RWPE1 (cell line): Measurements from ENCODE around the gene LPAR2.

Source experiments
- CTCF ChIA-PET: fragments of 350-600 bp; sonication (Branson Sonifier 250); formaldehyde crosslinking; extraction: SDS; loops from one replicate; lab custom pipeline; 2021; lab: Yijun Ruan, JAX
- POLR2A ChIA-PET: fragments of 400-600 bp; formaldehyde crosslinking; extraction: SDS; loops from one replicate; lab custom pipeline; 2020; ENCODE audit warnings: antibody characterized with exemption; ENCODE audit not compliant: low non-redundant PET; lab: Yijun Ruan, JAX
- DNase-seq: peaks from one replicate; pipeline ENCODE4 v3.0.0; 2012; ENCODE audit warnings: low spot score
- H3K27ac ChIP-seq: fragments of 450-650 bp; 2 replicates; pipeline ENCODE4 v1.5.1; 2017
- CTCF ChIP-seq: fragments of 450-650 bp; conservative IDR thresholded peaks from 2 replicates; pipeline ENCODE4 v1.5.1; 2017; ENCODE audit warnings: low read depth, mild to moderate bottlenecking

The LPAR2 gene

GRCh38 chr19:19661141-19661674 lies 33.2 kb upstream of the LPAR2 start:
- DNase-seq, result no peak
- ChIA-PET CTCF (interaction anchor here (1.2 kb wide), 1 partner anchor 18 kb away, joined by 3 read pairs; the partner anchor contains the start of gene GMIP), POLR2A (no interaction called here)
- H3K27ac ChIP-seq, result peak overlapping the region; percentile 10
- TF ChIP-seq CTCF, result no peak

- ChIA-PET POLR2A (no interaction called here), CTCF (interaction anchor here (1.0 kb wide), 1 partner anchor 127 kb away, joined by 3 read pairs; no protein-coding TSS in a partner anchor)
- TF ChIP-seq CTCF, result no peak
- no peak for DNase-seq
- H3K27ac ChIP-seq, result no peak overlapping the region
Measured at GRCh38 chr19:19659646-19660245, 31.7 kb upstream of the LPAR2 start.

GRCh38 chr19:19657397-19657783 lies 29.4 kb upstream of the LPAR2 start:
- ChIA-PET POLR2A (no interaction called here), CTCF (interaction anchor here (0.6 to 1.4 kb wide), 3 partner anchors 11 to 29 kb away, joined by 3 to 5 read pairs (median 4); partner anchors contain the start of gene GMIP)
- H3K27ac ChIP-seq, result no peak overlapping the region
- no peak for DNase-seq
- TF ChIP-seq CTCF, result no peak

- CTCF ChIA-PET, result interaction anchor here (0.6 to 1.4 kb wide), 2 partner anchors 10 to 13 kb away, joined by 4 to 5 read pairs; partner anchors contain the start of gene GMIP
- no peak for DNase-seq
- POLR2A ChIA-PET, result no interaction called here
- no peak overlapping the region for H3K27ac ChIP-seq
- no peak for TF ChIP-seq CTCF
Measured at GRCh38 chr19:19656451-19657396, 28.7 kb upstream of the LPAR2 start.

GRCh38 chr19:19655641-19656343 lies 27.8 kb upstream of the LPAR2 start:
- TF ChIP-seq CTCF, result no peak
- no peak for DNase-seq
- ChIA-PET POLR2A (no interaction called here), CTCF (interaction anchor here (0.9 kb wide), 1 partner anchor 12 kb away, joined by 3 read pairs; no protein-coding TSS in a partner anchor)
- H3K27ac ChIP-seq, result no peak overlapping the region
